Mucosa of rectum (tissue), 2 donors: ENCODE data around the gene KIF21B.

ENCODE experiments used
- H3K27ac ChIP-seq, 2 donors: one replicate each; pipeline ENCODE4 v1.7.0; 2013; ENCODE audit warnings: inconsistent platforms in 2 of 2, low read depth in 2 of 2, low read length in 2 of 2
- H3K27me3 ChIP-seq, 2 donors: one replicate each; pipeline ENCODE4 v1.7.0; 2013; ENCODE audit warnings: low read length in 2 of 2; ENCODE audit not compliant: control insufficient read depth in 2 of 2, insufficient read depth in 2 of 2
- H3K36me3 ChIP-seq, 2 donors: one replicate each; pipeline ENCODE4 v1.7.0; 2013; ENCODE audit warnings: low read length in 2 of 2; ENCODE audit not compliant: control insufficient read depth in 2 of 2, insufficient read depth in 2 of 2
- H3K4me1 ChIP-seq, 2 donors: one replicate each; pipeline ENCODE4 v1.7.0; 2013; ENCODE audit warnings: low read length in 2 of 2, mild to moderate bottlenecking in 1 of 2; ENCODE audit not compliant: control insufficient read depth in 2 of 2, insufficient read depth in 2 of 2
- H3K4me3 ChIP-seq, 2 donors: one replicate each; pipeline ENCODE4 v1.7.0; 2013; ENCODE audit warnings: low read length in 2 of 2
- H3K9ac ChIP-seq, 2 donors: one replicate each; pipeline ENCODE4 v1.7.0; 2013; ENCODE audit warnings: low read length in 2 of 2, low read depth in 1 of 2, mild to moderate bottlenecking in 1 of 2
- H3K9me3 ChIP-seq, 2 donors: one replicate each; pipeline ENCODE4 v1.7.0; 2013; ENCODE audit warnings: low read length in 2 of 2; ENCODE audit not compliant: control insufficient read depth in 2 of 2
- donor health status: healthy.
- donor health status: Normal muscosa, but diverticular disease.

KIF21B gene

DNA sequence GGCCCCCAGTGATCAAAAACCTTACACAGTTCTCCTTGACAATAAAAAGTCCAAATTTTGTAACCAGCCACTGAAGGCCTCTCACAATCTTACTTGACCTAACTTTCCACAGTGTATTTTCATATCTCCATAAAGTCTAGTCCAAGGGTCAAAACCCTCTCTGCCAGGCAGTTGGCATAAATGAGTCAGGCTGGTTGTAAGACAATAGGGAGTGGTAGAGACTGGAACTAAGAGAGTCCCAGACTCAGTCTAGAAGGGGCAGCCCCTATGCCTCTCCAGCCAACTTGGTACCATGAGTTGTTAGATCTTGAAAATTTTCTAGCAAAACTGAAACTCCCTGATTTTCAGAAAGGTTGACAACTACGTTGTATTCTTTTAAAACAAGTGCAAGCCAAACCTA lies 21.0 kb downstream of the KIF21B start:
- Histone ChIP-seq H3K4me3 (no peak overlapping the region), H3K4me1 (peaks cover 4 to 6% of the 10 kb centered on the region in 2 donors), H3K9me3 (no peaks in the 10 kb centered on the region), H3K27ac (no peak overlapping the region), H3K36me3 (peaks cover 0 to 11% of the 10 kb centered on the region in 2 donors), H3K27me3 (no peaks in the 10 kb centered on the region), H3K9ac (no peak overlapping the region)

DNA sequence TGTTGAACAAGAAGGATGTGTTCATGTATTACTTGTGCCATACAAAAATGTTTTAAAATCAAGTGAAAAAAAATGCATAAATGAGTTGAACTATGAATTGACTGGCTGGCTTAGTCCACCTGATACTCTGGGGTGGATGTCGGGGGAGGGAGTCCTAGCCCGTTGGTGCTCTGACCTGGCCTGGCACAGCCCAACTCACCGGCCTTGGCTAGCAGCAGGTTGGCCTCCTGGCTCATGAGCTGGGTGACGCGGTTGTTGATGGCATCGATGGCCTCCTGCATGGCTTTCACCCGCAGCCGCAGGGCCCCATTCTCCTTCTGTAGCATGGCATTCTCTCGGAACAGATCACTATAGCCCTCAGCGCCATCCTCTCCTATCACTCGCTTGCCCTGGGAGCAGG lies 21.6 kb downstream of the KIF21B start:
- Histone ChIP-seq H3K27me3 (no peaks in the 10 kb centered on the region), H3K27ac (no peak overlapping the region), H3K4me1 (peaks cover 4 to 6% of the 10 kb centered on the region in 2 donors), H3K9ac (no peak overlapping the region), H3K4me3 (no peak overlapping the region), H3K9me3 (no peaks in the 10 kb centered on the region), H3K36me3 (peaks cover 0 to 11% of the 10 kb centered on the region in 2 donors)

DNA sequence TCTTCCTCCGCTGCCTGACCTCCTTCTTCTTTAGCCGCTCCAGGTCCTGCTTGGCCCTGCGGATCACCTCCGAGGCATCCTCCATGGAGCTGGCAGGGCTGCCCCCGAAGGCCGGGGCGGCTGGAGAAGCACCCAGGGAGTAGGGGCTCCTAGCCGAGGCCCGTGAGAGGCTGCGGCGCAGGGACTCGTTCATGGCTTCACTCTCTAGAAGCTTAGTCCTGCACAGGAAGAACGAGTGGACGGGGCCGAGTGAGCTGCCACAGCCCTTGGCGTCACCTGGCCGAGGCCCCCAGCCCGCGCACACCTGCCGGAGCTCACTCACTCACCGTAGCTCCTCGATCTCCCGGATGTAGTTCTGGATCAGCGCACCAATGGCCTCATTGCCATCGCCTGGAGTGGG lies 23.1 kb downstream of the KIF21B start:
- peaks cover 4 to 6% of the 10 kb centered on the region in 2 donors for H3K4me1 ChIP-seq
- peaks cover 0 to 18% of the 10 kb centered on the region in 2 donors for H3K36me3 ChIP-seq
- H3K4me3 ChIP-seq = no peak overlapping the region
- H3K9ac ChIP-seq = no peak overlapping the region
- H3K27ac ChIP-seq = no peak overlapping the region
- H3K27me3 ChIP-seq = no peaks in the 10 kb centered on the region
- H3K9me3 ChIP-seq = no peaks in the 10 kb centered on the region

DNA sequence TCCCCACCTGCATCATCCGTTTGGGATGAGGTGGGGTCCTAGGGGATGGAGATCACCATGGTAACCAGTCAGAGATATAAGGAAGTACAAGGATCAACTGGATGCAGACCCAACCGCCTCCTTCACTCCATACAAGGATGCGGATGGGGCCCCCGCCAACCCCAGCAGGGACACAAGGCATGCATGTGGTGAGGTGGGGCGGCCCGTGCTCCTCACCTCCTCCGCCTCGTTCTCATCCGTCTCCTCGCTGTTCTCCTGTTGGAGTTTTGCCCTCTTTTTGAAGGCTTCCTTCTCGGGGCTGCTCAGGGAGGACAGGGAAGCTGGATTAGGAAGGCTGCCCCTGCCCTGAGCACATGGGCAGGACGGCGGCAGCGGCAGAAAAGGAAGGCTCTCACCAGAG lies 23.8 kb downstream of the KIF21B start:
- Histone ChIP-seq H3K9ac (no peak overlapping the region), H3K4me3 (no peak overlapping the region), H3K4me1 (peaks cover 4 to 6% of the 10 kb centered on the region in 2 donors), H3K27ac (no peak overlapping the region), H3K36me3 (peaks cover 0 to 12% of the 10 kb centered on the region in 2 donors), H3K9me3 (no peaks in the 10 kb centered on the region), H3K27me3 (no peaks in the 10 kb centered on the region)

DNA sequence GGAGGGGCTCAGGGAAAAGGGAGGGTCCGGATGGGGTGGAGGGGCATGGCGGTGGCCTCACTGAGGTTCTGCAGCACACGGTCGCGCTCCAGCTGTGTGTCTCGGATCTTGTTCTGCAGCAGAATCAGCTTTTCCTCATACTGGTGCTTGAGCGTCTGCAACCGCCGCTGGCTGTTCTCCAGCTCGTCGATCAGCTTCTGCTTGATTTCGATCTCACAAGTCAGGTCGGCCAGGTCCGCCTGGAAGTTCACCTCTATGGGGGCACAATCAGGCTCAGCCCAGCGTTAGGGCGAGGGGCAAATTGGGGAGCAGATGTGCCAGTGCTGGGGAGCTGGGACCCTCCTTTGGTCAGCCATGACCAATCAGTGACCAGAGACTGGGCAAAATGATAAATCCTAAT lies 25.2 kb downstream of the KIF21B start:
- no peaks in the 10 kb centered on the region for H3K9me3 ChIP-seq
- H3K27ac ChIP-seq = no peak overlapping the region
- no peak overlapping the region for H3K4me3 ChIP-seq
- no peaks in the 10 kb centered on the region for H3K27me3 ChIP-seq
- peaks cover 0 to 12% of the 10 kb centered on the region in 2 donors for H3K36me3 ChIP-seq
- peaks cover 4 to 6% of the 10 kb centered on the region in 2 donors for H3K4me1 ChIP-seq
- no peak overlapping the region for H3K9ac ChIP-seq

DNA sequence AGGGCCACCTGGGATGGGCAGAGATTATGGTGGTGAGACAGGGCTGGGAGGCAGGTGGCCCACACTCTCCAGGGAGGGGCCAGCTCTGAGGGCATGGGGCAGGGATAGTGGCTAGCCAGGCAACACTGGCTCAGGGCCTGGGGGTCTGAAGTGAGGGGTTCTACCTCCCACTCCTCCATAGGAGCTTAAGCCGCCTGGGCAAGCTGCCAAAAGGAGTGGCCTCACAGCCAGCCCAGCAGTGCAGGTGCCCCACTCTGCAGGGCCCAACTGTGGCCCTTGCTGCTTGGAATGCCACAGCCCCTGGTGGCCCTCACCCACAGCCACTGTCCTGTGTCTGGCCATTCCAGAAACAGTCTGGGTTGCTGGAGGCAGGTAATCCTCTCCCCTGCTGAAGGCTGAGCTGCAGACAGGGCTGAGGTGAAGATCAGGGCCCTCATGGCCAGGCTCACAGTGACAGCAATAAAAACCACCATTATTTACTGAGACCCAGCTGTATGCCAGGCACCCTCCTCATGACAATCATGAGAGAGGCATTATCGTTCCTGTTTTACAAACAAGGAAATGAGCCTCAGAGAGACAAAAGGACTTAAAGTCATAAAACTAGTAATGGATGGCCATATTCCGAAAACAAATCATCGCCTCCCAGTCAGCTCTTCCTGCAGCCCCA lies 31.0 kb downstream of the KIF21B start:
- Histone ChIP-seq H3K36me3 (peaks cover 3 to 23% of the 10 kb centered on the region in 2 donors), H3K27me3 (no peaks in the 10 kb centered on the region), H3K9ac (no peak overlapping the region), H3K4me1 (peaks cover 9 to 10% of the 10 kb centered on the region in 2 donors), H3K4me3 (no peak overlapping the region), H3K27ac (no peak overlapping the region), H3K9me3 (no peaks in the 10 kb centered on the region)

DNA sequence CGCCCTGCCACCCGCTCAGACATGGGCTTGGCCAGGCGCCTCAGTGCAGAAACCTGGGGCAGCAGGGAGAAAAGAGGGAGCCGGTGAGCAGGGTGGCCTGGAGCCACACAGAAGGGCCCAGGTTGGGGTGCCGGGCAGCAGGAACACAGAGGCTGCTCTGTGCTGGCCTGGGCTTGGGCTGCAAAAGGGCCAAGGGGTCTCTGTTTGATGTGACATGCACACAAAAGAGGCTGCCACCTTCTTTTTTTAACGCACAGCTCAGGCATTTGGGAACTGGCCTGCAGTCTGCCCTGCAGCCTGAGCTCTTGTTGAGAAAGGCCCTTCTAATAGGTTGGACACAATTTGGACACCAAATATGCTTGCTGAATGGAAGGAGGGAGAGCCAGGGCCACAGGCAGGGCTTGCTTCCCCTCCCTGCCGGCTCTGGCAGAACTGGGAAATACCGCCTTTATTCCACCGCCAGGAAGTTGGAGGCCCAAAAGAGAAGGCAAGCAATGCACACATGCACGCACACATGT lies 32.4 kb downstream of the KIF21B start:
- Histone ChIP-seq H3K27ac (no peak overlapping the region), H3K27me3 (no peaks in the 10 kb centered on the region), H3K36me3 (peaks cover 3 to 25% of the 10 kb centered on the region in 2 donors), H3K4me1 (peaks cover 9 to 10% of the 10 kb centered on the region in 2 donors), H3K9me3 (no peaks in the 10 kb centered on the region), H3K9ac (no peak overlapping the region), H3K4me3 (no peak overlapping the region)

DNA sequence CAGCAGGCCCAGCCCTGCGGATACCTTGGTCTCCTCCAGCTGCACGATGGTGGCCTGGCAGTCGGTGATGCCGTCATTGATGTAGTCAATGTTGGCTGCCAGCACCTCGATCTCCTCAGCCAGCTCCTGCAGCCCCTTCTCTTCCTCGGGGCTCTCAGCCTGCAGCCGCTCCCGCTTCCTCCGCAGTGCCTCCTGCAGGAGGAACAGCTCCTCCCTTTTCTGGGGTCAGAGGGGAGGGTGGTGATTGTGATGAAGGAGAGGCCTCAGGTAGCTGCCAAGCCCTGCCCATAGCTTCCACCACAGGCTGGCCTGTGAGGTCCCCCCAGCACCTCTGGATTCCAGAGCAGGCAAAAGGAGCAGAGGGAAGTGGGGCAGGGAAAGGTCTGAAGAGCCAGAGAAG lies 33.4 kb downstream of the KIF21B start:
- no peaks in the 10 kb centered on the region for H3K27me3 ChIP-seq
- peaks cover 3 to 19% of the 10 kb centered on the region in 2 donors for H3K36me3 ChIP-seq
- no peak overlapping the region for H3K4me3 ChIP-seq
- peaks cover 9 to 10% of the 10 kb centered on the region in 2 donors for H3K4me1 ChIP-seq
- no peaks in the 10 kb centered on the region for H3K9me3 ChIP-seq
- H3K9ac ChIP-seq = no peak overlapping the region
- no peak overlapping the region for H3K27ac ChIP-seq

DNA sequence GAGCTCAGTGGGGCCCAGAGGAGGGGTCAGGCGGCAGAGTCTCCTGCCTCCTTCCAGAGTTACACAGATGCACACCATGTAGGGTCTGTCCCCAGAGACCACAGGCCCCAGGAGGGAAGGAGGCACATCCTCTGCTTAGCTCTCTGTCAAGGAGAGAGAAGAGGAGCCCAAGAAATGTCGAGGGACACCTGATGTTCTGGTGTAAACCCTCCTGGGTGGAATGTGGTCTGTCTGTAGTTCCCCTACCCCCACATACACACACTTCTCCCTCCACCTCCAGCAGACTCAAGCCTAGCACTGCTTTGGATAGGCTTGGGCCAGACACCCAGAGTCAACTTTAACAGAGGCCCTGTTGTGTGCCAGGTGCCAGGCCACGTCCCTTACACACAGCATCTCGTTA lies 34.2 kb downstream of the KIF21B start:
- peaks cover 9 to 10% of the 10 kb centered on the region in 2 donors for H3K4me1 ChIP-seq

DNA sequence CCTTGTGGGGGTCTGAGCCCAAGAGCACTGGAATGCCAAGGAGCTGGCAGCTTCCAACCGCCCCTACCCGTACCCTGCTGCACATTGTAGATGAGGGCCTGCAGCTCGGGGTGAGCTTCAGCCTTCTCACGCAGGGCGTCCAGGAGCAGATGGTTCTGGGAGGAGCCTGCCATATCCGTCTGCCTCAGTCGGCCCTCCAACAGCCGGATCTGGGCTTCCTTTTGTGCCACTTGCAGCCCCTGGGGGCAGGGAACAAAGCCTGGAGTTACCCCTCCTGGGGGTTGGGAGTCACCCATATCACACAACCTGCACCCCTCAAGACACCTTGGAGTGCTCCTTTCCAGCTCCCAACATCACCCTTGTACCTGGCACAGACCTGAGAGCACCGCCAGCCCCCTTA lies 34.8 kb downstream of the KIF21B start:
- Histone ChIP-seq H3K4me3 (no peak overlapping the region), H3K27ac (no peak overlapping the region), H3K36me3 (peaks cover 3 to 19% of the 10 kb centered on the region in 2 donors), H3K9ac (no peak overlapping the region), H3K9me3 (no peaks in the 10 kb centered on the region), H3K27me3 (no peaks in the 10 kb centered on the region), H3K4me1 (peaks cover 9 to 10% of the 10 kb centered on the region in 2 donors)

More for the DNA sequence above, 34.2 kb downstream of the KIF21B start:
- no peak overlapping the region for H3K27ac ChIP-seq
- no peak overlapping the region for H3K9ac ChIP-seq
- no peaks in the 10 kb centered on the region for H3K27me3 ChIP-seq
- no peak overlapping the region for H3K4me3 ChIP-seq
- H3K36me3 ChIP-seq = peaks cover 3 to 19% of the 10 kb centered on the region in 2 donors
- H3K9me3 ChIP-seq = no peaks in the 10 kb centered on the region
